HCT116 (cell line): ENCODE results near the gene MICALL2. TPM values are rescaled to one million over a fixed set of nuclear protein-coding genes. Genes with fewer than 3 reads are reported as not detected.

ENCODE experiments used
- ATAC-seq: fragments of 200-7000 bp; cut with Tn5 transposase; 2 replicates; pipeline ENCODE4 v1.9.1; 2020; ENCODE audit warnings: mild to moderate bottlenecking, moderate library complexity
- BruUV-seq: library from RNA; stranded (reverse); fragments of 400-500 nt; replicated peaks from 2 replicates; lab custom pipeline; 2021; lab: Mats Ljungman, UMichigan
- CTCF ChIA-PET: fragments of 300-600 bp; sonication (Branson Sonifier 250); formaldehyde crosslinking; loops from one replicate; lab custom pipeline; 2021; ENCODE audit warnings: antibody characterized with exemption; lab: Charles Lee
- POLR2A ChIA-PET: fragments of 300-600, 350-600 bp; sonication (Branson Sonifier 250); formaldehyde crosslinking; loops from one replicate; lab custom pipeline; 2021; ENCODE audit warnings: antibody characterized with exemption; lab: Charles Lee
- RAD21 ChIA-PET, 2 experiments: fragments of 300-600 bp; sonication (Branson Sonifier 250); formaldehyde crosslinking; loops; one replicate each; lab custom pipeline; 2023; ENCODE audit warnings: low total read pairs in 2 of 2; ENCODE audit not compliant: uncharacterized antibody in 2 of 2, unreplicated experiment in 2 of 2, low non-redundant PET in 1 of 2; lab: Charles Lee
- DNase-seq: peaks from one replicate; pipeline ENCODE4 v3.0.0-alpha.2; 2010; ENCODE audit warnings: low read depth, low spot score
- H2AFZ ChIP-seq: fragments of 200-600 bp; shearing (Covaris generic), sonication (generic); 2 replicates; pipeline ENCODE4 v1.6.1; 2017; ENCODE audit warnings: low read depth, mixed run types, mixed read lengths, antibody characterized with exemption, low read length; ENCODE audit not compliant: poor library complexity, severe bottlenecking
- H3K27ac ChIP-seq: 2 replicates; pipeline ENCODE4 v1.5.1; 2012; ENCODE audit warnings: low read depth, low read length
- H3K27me3 ChIP-seq: fragments of 200-600 bp; sonication (generic); 2 replicates; pipeline ENCODE4 v1.6.1; 2016; ENCODE audit warnings: mixed run types, low read length, mixed read lengths; ENCODE audit not compliant: insufficient read depth
- H3K36me3 ChIP-seq, 2 experiments: fragments of 200-500 bp in 1 of 2; fragments of 200-600 bp in 1 of 2; sonication (Bioruptor generic) in 1 of 2; sonication (generic) in 1 of 2; 2 replicates each; pipeline versions ENCODE4 v1.5.1 to v1.6.1; 2014 to 2016; ENCODE audit warnings: low read length in 2 of 2, inconsistent platforms in 1 of 2, mixed read lengths in 1 of 2, mixed run types in 1 of 2; ENCODE audit not compliant: insufficient read depth in 2 of 2, control insufficient read depth in 1 of 2
- H3K4me1 ChIP-seq, 2 experiments: fragments of 200-600 bp in 1 of 2; sonication (generic) in 1 of 2; 2 replicates each; pipeline versions ENCODE4 v1.5.1 to v1.6.1; 2012 to 2017; ENCODE audit warnings: low read length in 2 of 2, inconsistent platforms in 1 of 2, mild to moderate bottlenecking in 1 of 2, mixed read lengths in 1 of 2, mixed run types in 1 of 2, moderate library complexity in 1 of 2; ENCODE audit not compliant: insufficient read depth in 2 of 2, control insufficient read depth in 1 of 2
- H3K4me2 ChIP-seq: fragments of 200-600 bp; sonication (generic); 2 replicates; pipeline ENCODE4 v1.6.1; 2017; ENCODE audit warnings: mixed run types, low read length, mixed read lengths
- H3K4me3 ChIP-seq, 2 experiments: fragments of 200-600 bp in 1 of 2; sonication (generic) in 1 of 2; replicated peaks in 1 of 2; 2 replicates each; pipeline ENCODE4 v1.5.1; 2011 to 2016; ENCODE audit warnings: low read length in 2 of 2, control low read depth in 1 of 2, low read depth in 1 of 2, mild to moderate bottlenecking in 1 of 2, mixed read lengths in 1 of 2, mixed run types in 1 of 2
- H3K79me2 ChIP-seq: fragments of 200-600 bp; sonication (generic); 2 replicates; pipeline ENCODE4 v1.6.1; 2017; ENCODE audit warnings: mild to moderate bottlenecking, mixed run types, low read length, moderate library complexity, mixed read lengths; ENCODE audit not compliant: insufficient read depth
- H3K9ac ChIP-seq: fragments of 200-600 bp; sonication (generic); 2 replicates; pipeline ENCODE4 v1.6.1; 2016; ENCODE audit warnings: low read length, mixed read lengths
- H3K9me2 ChIP-seq: fragments of 200-600 bp; sonication (generic), shearing (Covaris generic); 2 replicates; pipeline ENCODE4 v1.6.1; 2017; ENCODE audit warnings: mixed run types, mild to moderate bottlenecking, moderate library complexity; ENCODE audit not compliant: insufficient read depth
- H3K9me3 ChIP-seq, 2 experiments: fragments of 200-500 bp in 1 of 2; fragments of 200-600 bp in 1 of 2; sonication (Bioruptor generic) in 1 of 2; sonication (generic) in 1 of 2; 2 replicates each; pipeline ENCODE4 v1.6.1; 2014 to 2017; ENCODE audit warnings: low read length in 2 of 2, mixed read lengths in 2 of 2, inconsistent platforms in 1 of 2, low read depth in 1 of 2, mild to moderate bottlenecking in 1 of 2, mixed run types in 1 of 2, moderate library complexity in 1 of 2; ENCODE audit not compliant: control insufficient read depth in 1 of 2, insufficient read depth in 1 of 2
- H4K20me1 ChIP-seq: fragments of 200-600 bp; sonication (generic), shearing (Covaris generic); 2 replicates; pipeline ENCODE4 v1.6.1; 2017; ENCODE audit warnings: mixed run types, mild to moderate bottlenecking, moderate library complexity; ENCODE audit not compliant: insufficient read depth
- CTCF ChIP-seq, 3 experiments: fragments of 200-600 bp in 1 of 3; sonication (generic) in 1 of 3; IDR thresholded peaks in 2 of 3; conservative IDR thresholded peaks in 1 of 3; 2 replicates each; pipeline ENCODE4 v1.5.1; 2012 to 2017; ENCODE audit warnings: low read depth in 2 of 3, low read length in 2 of 3, antibody characterized with exemption in 1 of 3, borderline replicate concordance in 1 of 3, control low read depth in 1 of 3, mild to moderate bottlenecking in 1 of 3, mixed read lengths in 1 of 3, mixed run types in 1 of 3, moderate library complexity in 1 of 3; ENCODE audit not compliant: insufficient read depth in 1 of 3
- FOSL1 ChIP-seq: IDR thresholded peaks from 2 replicates; pipeline ENCODE4 v1.6.1; 2012; ENCODE audit warnings: low read depth
- JUND ChIP-seq: IDR thresholded peaks from 2 replicates; pipeline ENCODE4 v1.6.1; 2012
- POLR2A ChIP-seq: IDR thresholded peaks from 2 replicates; pipeline ENCODE4 v1.7.0; 2011; ENCODE audit warnings: borderline replicate concordance; ENCODE audit not compliant: insufficient read depth, insufficient read length; ENCODE audit errors: extremely low read depth
- RAD21 ChIP-seq: IDR thresholded peaks from 2 replicates; pipeline ENCODE4 v1.6.1; 2012; ENCODE audit warnings: low read depth, mild to moderate bottlenecking
- SP1 ChIP-seq: IDR thresholded peaks from 2 replicates; pipeline ENCODE4 v1.6.1; 2012; ENCODE audit warnings: low read depth
- SRF ChIP-seq: IDR thresholded peaks from 2 replicates; pipeline ENCODE4 v1.6.1; 2012; ENCODE audit warnings: low read depth
- intact Hi-C: fragments of 100-400 bp; cut with micrococcal nuclease; formaldehyde crosslinking; loops from 2 replicates; pipeline ENCODE4 v1.10.0; 2022
- total RNA-seq: library from RNA; stranded (reverse); gene quantifications from one replicate; pipeline ENCODE4 v1.2.1, GENCODE V29; 2021; ENCODE audit not compliant: unreplicated experiment
- TF ChIP-seq, protein P1 (sequence below): IDR thresholded peaks from 2 replicates; pipeline ENCODE4 v1.6.1; 2011; ENCODE audit warnings: mild to moderate bottlenecking, low read length, moderate library complexity; ENCODE audit not compliant: insufficient replicate concordance; ENCODE audit errors: extremely low read depth
- TF ChIP-seq, protein P2 (sequence below): IDR thresholded peaks from 2 replicates; pipeline ENCODE4 v1.6.1; 2012

MICALL2 gene
- total RNA-seq, 1 experiment from 2014 or later = 60.7 TPM

GRCh38 chr7:1449501-1449900 is 9.8 kb downstream of the MICALL2 start (continued):
- TF ChIP-seq, protein P1, sequence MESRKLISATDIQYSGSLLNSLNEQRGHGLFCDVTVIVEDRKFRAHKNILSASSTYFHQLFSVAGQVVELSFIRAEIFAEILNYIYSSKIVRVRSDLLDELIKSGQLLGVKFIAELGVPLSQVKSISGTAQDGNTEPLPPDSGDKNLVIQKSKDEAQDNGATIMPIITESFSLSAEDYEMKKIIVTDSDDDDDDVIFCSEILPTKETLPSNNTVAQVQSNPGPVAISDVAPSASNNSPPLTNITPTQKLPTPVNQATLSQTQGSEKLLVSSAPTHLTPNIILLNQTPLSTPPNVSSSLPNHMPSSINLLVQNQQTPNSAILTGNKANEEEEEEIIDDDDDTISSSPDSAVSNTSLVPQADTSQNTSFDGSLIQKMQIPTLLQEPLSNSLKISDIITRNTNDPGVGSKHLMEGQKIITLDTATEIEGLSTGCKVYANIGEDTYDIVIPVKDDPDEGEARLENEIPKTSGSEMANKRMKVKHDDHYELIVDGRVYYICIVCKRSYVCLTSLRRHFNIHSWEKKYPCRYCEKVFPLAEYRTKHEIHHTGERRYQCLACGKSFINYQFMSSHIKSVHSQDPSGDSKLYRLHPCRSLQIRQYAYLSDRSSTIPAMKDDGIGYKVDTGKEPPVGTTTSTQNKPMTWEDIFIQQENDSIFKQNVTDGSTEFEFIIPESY = no peak
- TF ChIP-seq RAD21 (no peak), FOSL1 (no peak)

DNA sequence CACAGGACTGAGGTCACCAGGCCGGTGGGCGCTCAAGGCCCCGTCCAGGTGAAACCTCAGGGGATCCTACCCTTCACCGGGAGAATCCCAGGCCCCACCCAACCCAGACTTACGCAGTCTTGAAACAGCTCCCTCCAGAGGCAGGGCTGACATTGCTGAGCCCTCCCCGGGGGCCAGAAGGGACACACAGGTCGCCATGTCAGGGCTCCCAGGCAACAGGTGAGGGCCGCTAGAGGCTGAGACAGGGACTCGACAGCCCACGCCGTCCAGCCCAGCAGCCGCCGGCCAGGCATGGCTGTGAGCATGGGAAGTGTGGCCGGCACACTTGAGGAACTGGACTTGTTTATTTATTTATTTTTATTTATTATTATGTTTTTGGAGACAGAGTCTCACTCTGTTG is 10.3 kb downstream of the MICALL2 start:
- ChIA-PET CTCF (no interaction called here), RAD21 (no interaction called here), POLR2A (no interaction called here)
- ATAC-seq = peak; percentile 20; the same call in 1 of the 2 replicates
- Histone ChIP-seq H3K9me3 (no peaks in the 10 kb centered on the region), H3K4me2 (no peak overlapping the region), H2AFZ (no peak overlapping the region), H3K27ac (no peak overlapping the region), H3K79me2 (peaks cover 32% of the 10 kb centered on the region; the same call in 1 of the 2 replicates), H3K9ac (no peak overlapping the region), H3K27me3 (no peaks in the 10 kb centered on the region), H3K4me3 (no peak overlapping the region), H4K20me1 (no peaks in the 10 kb centered on the region), H3K9me2 (no peaks in the 10 kb centered on the region), H3K4me1 (peaks cover 0 to 3% of the 10 kb centered on the region in 2 experiments; a peak in 2 of 4 replicates), H3K36me3 (no peaks in the 10 kb centered on the region; a peak in 2 of 4 replicates)
- intact Hi-C loops = no loop called here
- TF ChIP-seq, protein P2, sequence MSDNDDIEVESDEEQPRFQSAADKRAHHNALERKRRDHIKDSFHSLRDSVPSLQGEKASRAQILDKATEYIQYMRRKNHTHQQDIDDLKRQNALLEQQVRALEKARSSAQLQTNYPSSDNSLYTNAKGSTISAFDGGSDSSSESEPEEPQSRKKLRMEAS = no peak
- TF ChIP-seq SP1 (no peak), SRF (no peak), JUND (no peak), POLR2A (no peak), CTCF (IDR thresholded peaks at IDR 0.05 in 2 of 3, conservative IDR thresholded peaks at IDR 0.05 in 1 of 3; ENCODE audit: borderline replicate concordance in 1 of 3, insufficient read depth in 1 of 3, low read depth in 2 of 3, low read length in 2 of 3) (peak in 2 of 3 experiments; percentile 20 to 41; a peak in 4 of 6 replicates)
- no TSS peak for BruUV-seq
- no peak for DNase-seq
